Right lung (tissue), 10 donors: Measurements from ENCODE around the gene DNAJC17. TPM values are rescaled to one million over a fixed set of nuclear protein-coding genes. Genes with fewer than 3 reads are reported as not detected.

Source experiments
- DNase-seq, 2 donors: peaks; one replicate each; pipeline ENCODE4 v3.0.0-alpha.2; 2013
- long read RNA-seq, 8 donors: transcript quantifications; one replicate each; lab custom pipeline, GENCODE V29; 2026
- polyA plus RNA-seq, 5 donors: library from polyadenylated mRNA; unstranded; fragments of 120-200 nt; gene quantifications; one replicate each; pipeline versions ENCODE4 v1.2.1 to v1.2.3, GENCODE V29; 2013; ENCODE audit warnings: inconsistent platforms in 1 of 5, low replicate concordance in 1 of 5; ENCODE audit not compliant: insufficient read length in 5 of 5, insufficient read depth in 1 of 5

The DNAJC17 gene
- polyA plus RNA-seq = 10 to 100 TPM; 37.2 to 44.9 (median 41.9) TPM
- long read RNA-seq, donor 1, transcript DNAJC17-201 (11 exons, 3,731 nt) = major isoform, 12 of 25 reads
- long read RNA-seq, donor 1, partial matches to known transcripts = 5 of 25 reads
- long read RNA-seq, donor 1, other reads (novel, unspliced or antisense) = 8 of 25 reads
- long read RNA-seq, donor 2, transcript DNAJC17-201 (11 exons, 3,731 nt) = major isoform, 10 of 10 reads
- long read RNA-seq, donor 2, partial matches to known transcripts = 0 of 10 reads
- long read RNA-seq, donor 2, other reads (novel, unspliced or antisense) = 0 of 10 reads
- long read RNA-seq, donor 3, transcript DNAJC17-201 (11 exons, 3,731 nt) = major isoform, 6 of 49 reads
- long read RNA-seq, donor 3, partial matches to known transcripts = 43 of 49 reads
- long read RNA-seq, donor 3, other reads (novel, unspliced or antisense) = 0 of 49 reads
- long read RNA-seq, donor 4, partial matches to known transcripts = 0 of 4 reads
- long read RNA-seq, donor 4, other reads (novel, unspliced or antisense) = 0 of 4 reads
- long read RNA-seq, donor 5, transcript DNAJC17-201 (11 exons, 3,731 nt) = major isoform, 12 of 66 reads
- long read RNA-seq, donor 5, partial matches to known transcripts = 0 of 66 reads
- long read RNA-seq, donor 5, other reads (novel, unspliced or antisense) = 53 of 66 reads
- long read RNA-seq, donor 6, transcript DNAJC17-201 (11 exons, 3,731 nt) = major isoform, 6 of 44 reads
- long read RNA-seq, donor 6, partial matches to known transcripts = 13 of 44 reads
- long read RNA-seq, donor 6, other reads (novel, unspliced or antisense) = 25 of 44 reads
- long read RNA-seq, donor 7, transcript DNAJC17-201 (11 exons, 3,731 nt) = major isoform, 7 of 7 reads
- long read RNA-seq, donor 7, partial matches to known transcripts = 0 of 7 reads
- long read RNA-seq, donor 7, other reads (novel, unspliced or antisense) = 0 of 7 reads
- long read RNA-seq, donor 8, partial matches to known transcripts = 0 of 13 reads
- long read RNA-seq, donor 8, other reads (novel, unspliced or antisense) = 12 of 13 reads

- peak; percentile 95 for DNase-seq
These were observed at the start of gene DNAJC17, which contains the start of gene ZFYVE19 for GRCh38 chr15:40807028-40807887. TSS of gene DNAJC17 (minus strand) at chr15:40807473. CDS start at chr15:40807446, 27 bp downstream. TSS of gene ZFYVE19 (plus strand) at chr15:40807089. CDS start at chr15:40807590, 501 bp downstream.

- no peak for DNase-seq
These were observed 49.5 kb upstream of the DNAJC17 start for GRCh38 chr15:40856746-40857145.

GRCh38 chr15:40855706-40856234 lies 48.5 kb upstream of the DNAJC17 start:
- no peak for DNase-seq

DNA sequence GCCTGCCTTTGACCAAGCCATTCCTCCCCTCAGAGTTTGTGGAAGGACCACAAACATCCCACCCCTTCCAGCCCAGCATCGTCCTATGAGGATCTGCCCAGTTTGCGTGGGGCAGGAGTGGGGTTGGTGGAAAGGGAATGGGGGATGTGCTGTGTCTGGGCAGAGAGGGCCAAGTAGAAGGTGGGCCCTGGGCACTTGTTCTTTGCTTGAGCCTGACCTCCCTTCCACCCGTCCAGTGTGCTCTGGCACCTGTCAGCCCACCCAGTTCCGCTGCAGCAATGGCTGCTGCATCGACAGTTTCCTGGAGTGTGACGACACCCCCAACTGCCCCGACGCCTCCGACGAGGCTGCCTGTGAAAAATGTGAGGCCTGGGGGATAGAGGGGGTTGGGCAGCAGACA lies 46.9 kb upstream of the DNAJC17 start:
- no peak for DNase-seq

DNA sequence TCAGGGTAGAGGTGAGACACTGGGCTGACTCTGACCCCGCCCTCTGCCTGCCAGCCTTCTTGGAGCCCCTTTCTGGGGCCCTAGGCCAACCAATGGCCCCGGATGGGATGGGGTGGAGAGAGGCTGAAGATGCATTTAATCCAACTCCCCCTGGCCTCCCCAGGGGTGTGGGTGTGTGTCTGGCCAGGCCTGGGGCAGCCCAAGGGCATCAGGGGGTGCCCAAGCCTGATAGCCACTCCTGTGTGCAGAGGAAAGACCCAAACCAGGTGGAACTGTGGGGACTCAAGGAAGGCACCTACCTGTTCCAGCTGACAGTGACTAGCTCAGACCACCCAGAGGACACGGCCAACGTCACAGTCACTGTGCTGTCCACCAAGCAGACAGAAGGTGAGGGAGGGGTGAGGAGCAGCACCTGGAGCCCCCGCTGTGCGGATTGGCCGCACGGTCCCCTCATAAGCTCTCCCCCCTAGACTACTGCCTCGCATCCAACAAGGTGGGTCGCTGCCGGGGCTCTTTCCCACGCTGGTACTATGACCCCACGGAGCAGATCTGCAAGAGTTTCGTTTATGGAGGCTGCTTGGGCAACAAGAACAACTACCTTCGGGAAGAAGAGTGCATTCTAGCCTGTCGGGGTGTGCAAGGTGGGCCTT lies 46.1 kb upstream of the DNAJC17 start:
- DNase-seq = no peak

DNA sequence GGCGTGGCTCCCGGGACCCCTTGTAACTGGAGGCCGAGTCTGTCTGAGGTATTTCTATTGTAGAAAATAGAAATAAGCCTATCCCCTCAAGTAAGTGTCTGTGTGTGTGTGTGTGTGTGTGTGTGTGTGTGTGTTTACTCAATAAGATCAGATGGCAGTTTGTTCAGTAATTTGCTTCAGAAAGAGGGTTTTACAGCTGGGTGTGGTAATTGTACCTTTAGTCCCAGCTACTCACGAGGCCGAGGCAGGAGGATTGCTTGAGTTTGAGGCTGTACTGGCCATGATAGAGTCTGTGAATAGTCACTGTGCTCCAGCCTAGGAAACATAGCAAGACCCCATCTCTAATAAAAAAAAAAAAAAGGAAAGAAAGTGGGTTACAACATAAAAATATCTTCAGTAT lies 45.3 kb upstream of the DNAJC17 start:
- DNase-seq = no peak

- no peak for DNase-seq
These were observed 43.4 kb upstream of the DNAJC17 start for GRCh38 chr15:40850576-40851112.

- no peak for DNase-seq
These were observed 40.1 kb upstream of the DNAJC17 start for GRCh38 chr15:40847223-40847961.

GRCh38 chr15:40846841-40847222 lies 39.6 kb upstream of the DNAJC17 start:
- DNase-seq = no peak

DNA sequence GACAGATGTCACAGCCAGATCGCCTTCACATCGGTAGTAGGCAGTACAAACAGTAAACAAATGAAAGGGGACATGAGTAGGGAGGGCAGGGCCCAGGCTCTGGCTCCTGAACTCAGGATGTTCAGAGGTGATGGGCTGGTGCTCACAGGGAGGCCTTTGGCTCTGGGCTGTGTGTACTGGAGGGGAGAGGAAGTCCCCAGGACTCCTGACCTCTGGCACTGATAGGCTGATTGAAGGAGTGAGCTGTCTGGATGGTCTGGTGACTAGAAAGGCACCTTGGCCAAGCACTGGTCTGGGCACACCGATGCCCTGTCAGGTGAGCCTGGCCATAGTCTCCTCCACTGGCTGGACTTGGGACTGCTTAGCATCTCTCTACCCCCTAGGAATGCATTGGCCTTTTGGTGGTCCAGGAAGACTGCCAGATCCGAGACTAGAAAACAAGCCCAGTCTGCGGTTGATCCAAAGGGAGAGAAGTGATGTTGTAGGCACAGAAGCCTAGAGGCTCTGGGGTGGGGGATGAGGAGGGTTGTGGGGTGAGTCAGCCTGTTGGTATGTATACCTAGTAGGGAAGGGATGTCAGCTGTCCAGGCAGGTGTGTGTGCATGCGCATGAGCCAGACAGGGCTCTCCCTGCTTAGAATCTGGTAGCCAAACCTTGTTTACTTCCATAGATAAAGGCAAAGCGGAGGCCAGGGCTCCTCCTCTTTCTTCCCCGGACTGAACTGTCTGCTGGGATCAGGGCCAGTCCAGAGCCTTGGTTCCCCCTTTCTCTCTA lies 38.4 kb upstream of the DNAJC17 start:
- no peak for DNase-seq

GRCh38 chr15:40845036-40845435 lies 37.8 kb upstream of the DNAJC17 start:
- no peak for DNase-seq

DNA sequence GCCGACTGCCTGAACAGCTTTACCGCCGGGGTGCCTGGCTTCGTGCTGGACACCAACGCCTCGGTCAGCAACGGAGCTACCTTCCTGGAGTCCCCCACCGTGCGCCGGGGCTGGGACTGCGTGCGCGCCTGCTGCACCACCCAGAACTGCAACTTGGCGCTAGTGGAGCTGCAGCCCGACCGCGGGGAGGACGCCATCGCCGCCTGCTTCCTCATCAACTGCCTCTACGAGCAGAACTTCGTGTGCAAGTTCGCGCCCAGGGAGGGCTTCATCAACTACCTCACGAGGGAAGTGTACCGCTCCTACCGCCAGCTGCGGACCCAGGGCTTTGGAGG lies 37.4 kb upstream of the DNAJC17 start:
- no peak for DNase-seq

- DNase-seq = no peak
These were observed 36.8 kb upstream of the DNAJC17 start, which contains the start of gene SPINT1 for GRCh38 chr15:40843885-40844695. TSS of gene SPINT1 (plus strand) at chr15:40844048. CDS start at chr15:40844555, 507 bp downstream.

DNA sequence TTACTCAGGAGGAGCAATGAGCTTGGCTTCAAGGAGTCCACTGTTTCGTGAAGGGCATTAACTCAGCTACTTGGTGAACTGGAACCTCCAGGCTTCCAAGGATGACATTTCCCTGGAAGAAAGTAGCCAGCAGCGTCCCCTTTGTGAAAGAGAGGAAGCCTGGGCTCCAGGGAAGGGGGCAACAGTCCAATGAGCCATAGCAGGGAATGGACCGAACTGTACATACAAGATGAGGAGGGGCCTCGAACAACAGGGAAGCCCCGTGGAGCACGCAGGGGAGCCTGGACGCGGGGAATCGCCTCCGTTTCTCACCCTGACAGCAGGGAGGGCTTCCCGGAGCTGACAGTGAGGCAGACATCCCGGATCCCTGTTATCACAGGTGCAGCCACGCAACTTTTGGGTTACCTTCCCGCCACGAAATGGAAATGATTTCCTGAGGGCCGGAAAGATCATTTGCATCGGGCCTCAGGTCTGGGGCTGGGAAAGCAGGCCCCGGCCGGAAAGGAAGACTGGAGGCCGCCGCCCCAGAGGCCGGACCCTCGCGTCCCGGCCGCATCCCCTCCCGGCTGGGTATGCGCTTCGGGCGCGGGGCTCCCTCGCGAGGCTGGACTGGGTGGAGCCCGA lies 36.1 kb upstream of the DNAJC17 start:
- DNase-seq = no peak

DNA sequence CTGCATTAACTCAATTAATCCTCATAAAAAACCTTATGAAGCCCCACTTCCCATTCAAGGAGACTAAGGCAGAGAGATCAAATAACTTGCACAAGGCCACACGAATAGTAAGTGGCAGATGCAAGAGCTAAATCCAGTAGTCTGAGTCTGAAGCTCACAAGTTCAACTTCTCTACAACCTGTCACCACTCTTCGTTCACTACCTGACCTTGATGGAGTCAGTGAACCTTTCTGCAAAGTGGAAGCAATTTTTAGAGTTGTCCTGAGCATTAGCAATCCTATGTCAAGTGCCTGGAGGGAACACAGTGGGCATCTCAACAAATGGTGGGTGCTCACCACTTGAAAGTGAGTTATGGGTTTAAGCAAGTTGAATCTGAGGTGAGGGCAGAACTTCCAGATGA lies 34.5 kb upstream of the DNAJC17 start:
- DNase-seq = no peak

GRCh38 chr15:40838756-40839155 lies 31.5 kb upstream of the DNAJC17 start:
- DNase-seq = no peak

DNA sequence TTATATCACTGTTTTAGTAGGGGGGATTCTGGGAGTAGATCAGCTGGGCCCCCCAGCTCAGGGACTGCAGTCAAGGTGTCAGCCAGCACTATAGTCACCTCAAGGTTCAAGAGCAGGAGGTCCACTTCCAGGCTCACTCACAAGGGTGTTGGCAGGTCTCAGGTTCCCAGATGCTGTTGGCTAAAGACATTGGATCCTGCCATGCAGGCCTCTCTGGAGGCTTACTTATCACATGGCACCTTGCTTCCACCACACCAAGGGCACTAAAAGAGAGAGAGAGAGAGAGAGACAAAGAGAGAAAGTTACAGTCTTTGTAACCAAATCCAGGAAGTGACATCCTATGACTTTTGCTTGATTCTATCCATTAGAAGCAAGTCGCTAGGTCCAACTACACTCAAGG lies 28.7 kb upstream of the DNAJC17 start:
- no peak for DNase-seq
